Astrocyte (in vitro differentiated cells and primary cell): ENCODE measurements around the gene P2RX4. TPM values are rescaled to one million over a fixed set of nuclear protein-coding genes. Genes with fewer than 3 reads are reported as not detected.

Experiments
- DNase-seq: peaks from one replicate; pipeline ENCODE4 v3.0.0-alpha.2; 2010; ENCODE audit warnings: low read depth
- FAIRE-seq: peaks from 2 replicates; lab custom pipeline; 2011; peaks lifted over from hg19 to GRCh38; lab: Jason Lieb, UNC
- H2AFZ ChIP-seq: 2 replicates; pipeline ENCODE4 v1.6.0; 2012; ENCODE audit warnings: low read depth, low read length, inconsistent platforms
- H3K27ac ChIP-seq: 2 replicates; pipeline ENCODE4 v1.5.1; 2011; ENCODE audit warnings: low read depth, low read length, inconsistent platforms
- H3K27me3 ChIP-seq: 2 replicates; pipeline ENCODE4 v1.6.0; 2011; ENCODE audit warnings: low read length, inconsistent platforms; ENCODE audit not compliant: insufficient read depth
- H3K36me3 ChIP-seq: 2 replicates; pipeline ENCODE4 v1.5.1; 2011; ENCODE audit warnings: low read length, inconsistent platforms; ENCODE audit not compliant: insufficient read depth
- H3K4me1 ChIP-seq: 2 replicates; pipeline ENCODE4 v1.5.1; 2011; ENCODE audit warnings: low read length, inconsistent platforms; ENCODE audit not compliant: insufficient read depth
- H3K4me2 ChIP-seq: 2 replicates; pipeline ENCODE4 v1.6.0; 2012; ENCODE audit warnings: low read length, inconsistent platforms
- H3K4me3 ChIP-seq: 2 replicates; pipeline ENCODE4 v1.5.1; 2011; ENCODE audit warnings: low read depth, mild to moderate bottlenecking, low read length, inconsistent platforms; ENCODE audit not compliant: insufficient read depth
- H3K79me2 ChIP-seq: 2 replicates; pipeline ENCODE4 v1.6.0; 2012; ENCODE audit warnings: mild to moderate bottlenecking, low read length, inconsistent platforms; ENCODE audit not compliant: insufficient read depth
- H3K9ac ChIP-seq: 2 replicates; pipeline ENCODE4 v1.6.0; 2012; ENCODE audit warnings: mild to moderate bottlenecking, low read length, inconsistent platforms
- H3K9me3 ChIP-seq: 2 replicates; pipeline ENCODE4 v1.5.1; 2012; ENCODE audit warnings: low read depth, mild to moderate bottlenecking, low read length, inconsistent platforms; ENCODE audit not compliant: insufficient read depth
- H4K20me1 ChIP-seq: 2 replicates; pipeline ENCODE4 v1.6.0; 2012; ENCODE audit warnings: low read length, inconsistent platforms; ENCODE audit not compliant: insufficient read depth
- H3K27ac Mint-ChIP-seq: one replicate; pipeline ENCODE4 v1.8.0; 2021; ENCODE audit warnings: mild to moderate bottlenecking, mixed read lengths; ENCODE audit not compliant: unreplicated experiment
- H3K27me3 Mint-ChIP-seq: one replicate; pipeline ENCODE4 v1.8.0; 2021; ENCODE audit warnings: low read depth, mixed read lengths; ENCODE audit not compliant: unreplicated experiment
- H3K36me3 Mint-ChIP-seq: one replicate; pipeline ENCODE4 v1.8.0; 2021; ENCODE audit warnings: low read depth, mixed read lengths; ENCODE audit not compliant: unreplicated experiment
- H3K4me1 Mint-ChIP-seq: one replicate; pipeline ENCODE4 v1.8.0; 2021; ENCODE audit warnings: low read depth, mixed read lengths; ENCODE audit not compliant: unreplicated experiment
- H3K4me3 Mint-ChIP-seq: one replicate; pipeline ENCODE4 v1.8.0; 2021; ENCODE audit warnings: mild to moderate bottlenecking, moderate library complexity, mixed read lengths; ENCODE audit not compliant: unreplicated experiment
- H3K9me3 Mint-ChIP-seq: one replicate; pipeline ENCODE4 v1.8.0; 2021; ENCODE audit warnings: mild to moderate bottlenecking, mixed read lengths; ENCODE audit not compliant: unreplicated experiment
- CTCF ChIP-seq: IDR thresholded peaks from 2 replicates; pipeline ENCODE4 v1.5.1; 2011; ENCODE audit warnings: low read depth, mild to moderate bottlenecking, inconsistent platforms, low read length, moderate library complexity; ENCODE audit not compliant: insufficient read depth
- EZH2 ChIP-seq: IDR thresholded peaks from 2 replicates; pipeline ENCODE4 v1.6.1; 2012; ENCODE audit warnings: mild to moderate bottlenecking, low read length, inconsistent platforms; ENCODE audit not compliant: insufficient read depth
- total RNA-seq: library from RNA; stranded (reverse); gene quantifications from 2 replicates; pipeline ENCODE4 v1.2.1, GENCODE V29; 2021

The P2RX4 gene
- total RNA-seq, 1 donor from 2014 or later = 13.9 TPM

GRCh38 chr12:121209221-121209620 is 708 bp upstream of the P2RX4 start:
- H3K27ac Mint-ChIP-seq = no peak overlapping the region
- H3K4me1 Mint-ChIP-seq = peaks cover 1% of the 10 kb centered on the region
- H3K9me3 ChIP-seq = no peaks in the 10 kb centered on the region
- peaks cover 2% of the 10 kb centered on the region for H3K27me3 ChIP-seq
- DNase-seq (no peak), FAIRE-seq (no peak)
- H3K79me2 ChIP-seq = no peaks in the 10 kb centered on the region
- H3K27ac ChIP-seq = no peak overlapping the region
- H3K4me3 Mint-ChIP-seq = peak overlapping the region; percentile 60
- TF ChIP-seq EZH2 = no peak
- no peak for TF ChIP-seq CTCF
- no peak overlapping the region for H3K4me2 ChIP-seq
- no peaks in the 10 kb centered on the region for H3K9me3 Mint-ChIP-seq
- H3K4me3 ChIP-seq = no peak overlapping the region
- H4K20me1 ChIP-seq = peaks cover 3% of the 10 kb centered on the region
- H2AFZ ChIP-seq = no peak overlapping the region
- peaks cover 7% of the 10 kb centered on the region for H3K4me1 ChIP-seq
- no peaks in the 10 kb centered on the region for H3K36me3 Mint-ChIP-seq
- H3K36me3 ChIP-seq = no peaks in the 10 kb centered on the region
- H3K9ac ChIP-seq = no peak overlapping the region
- no peaks in the 10 kb centered on the region for H3K27me3 Mint-ChIP-seq

GRCh38 chr12:121212875-121213274 is 2.9 kb downstream of the P2RX4 start:
- Mint-ChIP-seq H3K9me3 (no peaks in the 10 kb centered on the region), H3K4me3 (no peak overlapping the region), H3K36me3 (peaks cover 1% of the 10 kb centered on the region), H3K27me3 (no peaks in the 10 kb centered on the region), H3K27ac (no peak overlapping the region), H3K4me1 (peaks cover 16% of the 10 kb centered on the region)
- no peak for TF ChIP-seq EZH2
- no peak for TF ChIP-seq CTCF
- DNase-seq = no peak
- Histone ChIP-seq H2AFZ (no peak overlapping the region), H3K9ac (no peak overlapping the region), H3K4me3 (no peak overlapping the region), H3K27me3 (peaks cover 2% of the 10 kb centered on the region), H3K9me3 (no peaks in the 10 kb centered on the region), H3K4me2 (no peak overlapping the region), H3K79me2 (no peaks in the 10 kb centered on the region), H3K4me1 (peaks cover 16% of the 10 kb centered on the region), H3K36me3 (no peaks in the 10 kb centered on the region), H3K27ac (no peak overlapping the region), H4K20me1 (peaks cover 9% of the 10 kb centered on the region)
- FAIRE-seq = no peak

GRCh38 chr12:121214166-121214777 is 4.3 kb downstream of the P2RX4 start:
- Mint-ChIP-seq H3K4me3 (no peak overlapping the region), H3K27me3 (no peaks in the 10 kb centered on the region), H3K4me1 (peaks cover 16% of the 10 kb centered on the region), H3K9me3 (no peaks in the 10 kb centered on the region), H3K36me3 (peaks cover 1% of the 10 kb centered on the region), H3K27ac (peak overlapping the region; percentile 3)
- TF ChIP-seq CTCF (no peak), EZH2 (no peak)
- peak; percentile 78 for DNase-seq
- Histone ChIP-seq H3K4me3 (no peak overlapping the region), H4K20me1 (peaks cover 9% of the 10 kb centered on the region), H3K9ac (peak overlapping the region; percentile 3), H3K9me3 (no peaks in the 10 kb centered on the region), H3K4me2 (peak overlapping the region; percentile 56), H3K36me3 (no peaks in the 10 kb centered on the region), H3K79me2 (no peaks in the 10 kb centered on the region), H2AFZ (no peak overlapping the region), H3K27me3 (peaks cover under 1% of the 10 kb centered on the region), H3K4me1 (peaks cover 16% of the 10 kb centered on the region), H3K27ac (no peak overlapping the region)
- no peak for FAIRE-seq
